NCI-H774 (cell line): ENCODE data around the gene AQP12B.

Source experiments
- DNase-seq: peaks from one replicate; lab custom pipeline; 2025; lab: John Stamatoyannopoulos, UW

AQP12B gene

GRCh38 chr2:240717681-240718581, 35.2 kb upstream of the AQP12B start:
- no peak for DNase-seq

GRCh38 chr2:240717181-240717641, 34.5 kb upstream of the AQP12B start:
- no peak for DNase-seq

- DNase-seq, result no peak
These were observed 33.6 kb upstream of the AQP12B start for GRCh38 chr2:240716130-240716798.

GRCh38 chr2:240714747-240715725, 32.4 kb upstream of the AQP12B start:
- no peak for DNase-seq

GRCh38 chr2:240713928-240714746, 31.5 kb upstream of the AQP12B start:
- DNase-seq, result no peak

GRCh38 chr2:240713071-240713927, 30.6 kb upstream of the AQP12B start:
- no peak for DNase-seq

- DNase-seq, result no peak
These were observed 29.4 kb upstream of the AQP12B start for GRCh38 chr2:240712121-240712520.

- DNase-seq, result no peak
These were observed 29.0 kb upstream of the AQP12B start for GRCh38 chr2:240711701-240712100.

- DNase-seq, result no peak
These were observed 28.6 kb upstream of the AQP12B start for GRCh38 chr2:240711296-240711695.

- no peak for DNase-seq
These were observed 25.8 kb upstream of the AQP12B start for GRCh38 chr2:240708457-240708856.

- no peak for DNase-seq
These were observed 25.1 kb upstream of the AQP12B start for GRCh38 chr2:240707821-240708220.

- DNase-seq, result no peak
These were observed 24.5 kb upstream of the AQP12B start for GRCh38 chr2:240707043-240707756.

- no peak for DNase-seq
These were observed 22.6 kb upstream of the AQP12B start for GRCh38 chr2:240705204-240705791.

- DNase-seq, result no peak
These were observed 22.0 kb upstream of the AQP12B start for GRCh38 chr2:240704651-240705050.

GRCh38 chr2:240703417-240704341, 21.0 kb upstream of the AQP12B start:
- DNase-seq, result no peak

- no peak for DNase-seq
These were observed 19.9 kb upstream of the AQP12B start for GRCh38 chr2:240702640-240703011.

- DNase-seq, result no peak
These were observed 19.3 kb upstream of the AQP12B start for GRCh38 chr2:240701736-240702639.
